IPS-11a (cell line): ENCODE results near the gene NEURL1.
"Not testable (repeated sequence)": the region's sequence is repeated elsewhere in the genome, so short reads cannot be mapped to it uniquely, and the experiment has no call there.

Experiments used
- H3K4me3 ChIP-seq: one replicate; pipeline ENCODE4 v1.5.1; 2013; ENCODE audit warnings: low read depth, low read length, control low read depth

The NEURL1 gene

GRCh38 chr10:103602028-103602851 lies 108.7 kb downstream of the NEURL1 start:
- H3K4me3 ChIP-seq: no peak overlapping the region

- no peak overlapping the region for H3K4me3 ChIP-seq
Observed at GRCh38 chr10:103602852-103603155, 109.3 kb downstream of the NEURL1 start.

- no peak overlapping the region for H3K4me3 ChIP-seq
Observed at GRCh38 chr10:103603382-103603781, 109.9 kb downstream of the NEURL1 start.

- H3K4me3 ChIP-seq: no peak overlapping the region
Observed at GRCh38 chr10:103605359-103606096, 112.0 kb downstream of the NEURL1 start.

- H3K4me3 ChIP-seq: not testable (repeated sequence)
Observed at GRCh38 chr10:103606097-103606438, 112.6 kb downstream of the NEURL1 start.

- not testable (repeated sequence) for H3K4me3 ChIP-seq
Observed at GRCh38 chr10:103607051-103607450, 113.5 kb downstream of the NEURL1 start.

- not testable (repeated sequence) for H3K4me3 ChIP-seq
Observed at GRCh38 chr10:103608056-103608455, 114.6 kb downstream of the NEURL1 start.

- no peak overlapping the region for H3K4me3 ChIP-seq
Observed at GRCh38 chr10:103609231-103610082, 116.0 kb downstream of the NEURL1 start.

GRCh38 chr10:103610083-103610472 lies 116.6 kb downstream of the NEURL1 start:
- H3K4me3 ChIP-seq: no peak overlapping the region

- H3K4me3 ChIP-seq: no peak overlapping the region
Observed at GRCh38 chr10:103610921-103611511, 117.5 kb downstream of the NEURL1 start.

GRCh38 chr10:103612462-103613365 lies 119.2 kb downstream of the NEURL1 start:
- no peak overlapping the region for H3K4me3 ChIP-seq

GRCh38 chr10:103613616-103614015 lies 120.1 kb downstream of the NEURL1 start:
- H3K4me3 ChIP-seq: no peak overlapping the region

GRCh38 chr10:103614306-103615158 lies 121.0 kb downstream of the NEURL1 start:
- no peak overlapping the region for H3K4me3 ChIP-seq

- H3K4me3 ChIP-seq: no peak overlapping the region
Observed at GRCh38 chr10:103616705-103617601, 123.4 kb downstream of the NEURL1 start.

- no peak overlapping the region for H3K4me3 ChIP-seq
Observed at GRCh38 chr10:103617602-103618385, 124.3 kb downstream of the NEURL1 start.

GRCh38 chr10:103618575-103619423 lies 125.3 kb downstream of the NEURL1 start:
- no peak overlapping the region for H3K4me3 ChIP-seq
